ENCODE results near the gene CPE.

CPE gene

DNA sequence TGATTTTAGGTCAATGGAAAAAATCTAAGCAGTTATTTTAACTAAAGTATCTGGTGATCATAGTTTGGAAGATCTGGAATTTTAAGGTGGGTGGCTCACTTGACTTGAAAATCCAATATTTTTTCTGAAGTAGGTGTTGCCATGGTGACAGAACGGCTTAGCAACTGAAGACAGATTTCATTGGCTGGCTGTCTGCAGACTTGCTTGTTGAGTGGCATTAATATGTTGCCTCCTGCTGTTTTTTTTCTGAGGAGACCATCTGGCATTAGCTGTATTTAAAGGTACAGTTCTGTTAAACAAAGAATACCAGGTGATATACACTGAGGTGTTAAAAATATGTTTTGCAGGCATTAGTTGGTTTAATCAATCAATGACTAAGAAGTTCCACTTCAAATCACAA, 19.8 kb downstream of the CPE start:
- H3K9me3 ChIP-seq (ENCODE audit: low read length), result no peaks in the 10 kb centered on the region
- no peak overlapping the region for H3K4me3 ChIP-seq (ENCODE audit: low read length)
- H3K36me3 ChIP-seq (ENCODE audit: insufficient read depth, low read length), result no peaks in the 10 kb centered on the region
- peaks cover 12% of the 10 kb centered on the region for H3K4me1 ChIP-seq (ENCODE audit: insufficient read depth, low read length)
- no peaks in the 10 kb centered on the region for H3K27me3 ChIP-seq (ENCODE audit: insufficient read depth, low read length)
- peak overlapping the region; percentile 26 for H2AFZ ChIP-seq (ENCODE audit: low read depth, low read length)

- Histone ChIP-seq H3K27me3 (ENCODE audit: insufficient read depth, low read length) (no peaks in the 10 kb centered on the region), H3K36me3 (ENCODE audit: insufficient read depth, low read length) (no peaks in the 10 kb centered on the region), H3K4me1 (ENCODE audit: insufficient read depth, low read length) (peaks cover 12% of the 10 kb centered on the region), H3K4me3 (ENCODE audit: low read length) (no peak overlapping the region), H2AFZ (ENCODE audit: low read depth, low read length) (no peak overlapping the region), H3K9me3 (ENCODE audit: low read length) (no peaks in the 10 kb centered on the region)
Measured at GRCh38 chr4:165402375-165402774, 23.6 kb downstream of the CPE start.

DNA sequence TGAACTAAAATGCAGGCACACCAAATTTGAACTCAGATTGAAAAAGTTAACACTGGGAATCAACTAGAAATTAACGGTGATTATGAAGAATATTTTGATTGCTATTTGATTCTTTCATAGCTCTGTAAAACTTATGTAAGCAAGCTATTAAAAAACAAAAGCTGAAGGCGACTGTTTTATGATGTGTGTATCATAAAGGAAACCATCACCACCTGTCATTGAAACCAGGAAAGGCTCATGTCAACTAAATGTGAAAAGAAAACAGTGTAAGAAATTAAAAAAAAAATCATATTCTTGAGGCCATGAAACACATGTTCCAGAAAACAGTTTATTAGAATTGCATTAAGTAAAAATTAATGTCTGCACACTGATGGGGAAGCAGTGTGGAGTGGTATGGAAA, 24.2 kb downstream of the CPE start:
- H3K9me3 ChIP-seq (ENCODE audit: low read length), result no peaks in the 10 kb centered on the region
- H3K4me3 ChIP-seq (ENCODE audit: low read length), result no peak overlapping the region
- no peak overlapping the region for H2AFZ ChIP-seq (ENCODE audit: low read depth, low read length)
- H3K27me3 ChIP-seq (ENCODE audit: insufficient read depth, low read length), result no peaks in the 10 kb centered on the region
- H3K36me3 ChIP-seq (ENCODE audit: insufficient read depth, low read length), result no peaks in the 10 kb centered on the region
- peaks cover 12% of the 10 kb centered on the region for H3K4me1 ChIP-seq (ENCODE audit: insufficient read depth, low read length)

DNA sequence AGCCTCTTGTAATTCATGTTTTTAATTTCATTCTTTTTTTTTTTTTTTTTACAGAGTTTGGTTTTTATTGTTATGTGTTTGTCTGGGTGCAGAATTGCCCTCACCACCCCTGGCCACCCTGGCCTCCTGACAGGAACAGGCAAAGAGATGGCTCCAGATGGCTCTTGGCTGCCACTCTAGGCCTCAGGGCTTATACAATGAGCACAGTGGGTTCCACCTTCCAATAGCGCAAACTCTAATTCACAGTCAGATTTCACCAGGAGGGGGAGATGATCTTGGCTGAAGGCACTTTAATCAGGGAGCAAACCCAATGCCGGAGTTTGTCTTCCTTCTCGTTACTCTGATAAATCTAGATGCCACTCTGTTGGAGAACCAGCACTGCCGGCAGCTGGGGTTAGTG, 24.8 kb downstream of the CPE start:
- Histone ChIP-seq H2AFZ (ENCODE audit: low read depth, low read length) (no peak overlapping the region), H3K36me3 (ENCODE audit: insufficient read depth, low read length) (no peaks in the 10 kb centered on the region), H3K4me3 (ENCODE audit: low read length) (no peak overlapping the region), H3K4me1 (ENCODE audit: insufficient read depth, low read length) (peaks cover 7% of the 10 kb centered on the region), H3K9me3 (ENCODE audit: low read length) (no peaks in the 10 kb centered on the region), H3K27me3 (ENCODE audit: insufficient read depth, low read length) (no peaks in the 10 kb centered on the region)

- no peaks in the 10 kb centered on the region for H3K27me3 ChIP-seq (ENCODE audit: insufficient read depth, low read length)
- H3K4me1 ChIP-seq (ENCODE audit: insufficient read depth, low read length), result peaks cover 2% of the 10 kb centered on the region
- no peaks in the 10 kb centered on the region for H3K9me3 ChIP-seq (ENCODE audit: low read length)
- no peaks in the 10 kb centered on the region for H3K36me3 ChIP-seq (ENCODE audit: insufficient read depth, low read length)
- no peak overlapping the region for H2AFZ ChIP-seq (ENCODE audit: low read depth, low read length)
- H3K4me3 ChIP-seq (ENCODE audit: low read length), result no peak overlapping the region
Measured at GRCh38 chr4:165404080-165404479, 25.3 kb downstream of the CPE start.

- Histone ChIP-seq H3K4me1 (ENCODE audit: insufficient read depth, low read length) (no peaks in the 10 kb centered on the region), H3K4me3 (ENCODE audit: low read length) (no peak overlapping the region)
Measured at GRCh38 chr4:165404696-165405095, 25.9 kb downstream of the CPE start.

GRCh38 chr4:165410214-165410613, 31.4 kb downstream of the CPE start:
- Histone ChIP-seq H2AFZ (ENCODE audit: low read depth, low read length) (no peak overlapping the region), H3K9me3 (ENCODE audit: low read length) (no peaks in the 10 kb centered on the region), H3K4me1 (ENCODE audit: insufficient read depth, low read length) (no peaks in the 10 kb centered on the region), H3K36me3 (ENCODE audit: insufficient read depth, low read length) (no peaks in the 10 kb centered on the region), H3K27me3 (ENCODE audit: insufficient read depth, low read length) (no peaks in the 10 kb centered on the region), H3K4me3 (ENCODE audit: low read length) (no peak overlapping the region)

More at GRCh38 chr4:165404696-165405095, 25.9 kb downstream of the CPE start:
- H3K27me3 ChIP-seq (ENCODE audit: insufficient read depth, low read length), result no peaks in the 10 kb centered on the region
- no peaks in the 10 kb centered on the region for H3K36me3 ChIP-seq (ENCODE audit: insufficient read depth, low read length)
- no peak overlapping the region for H2AFZ ChIP-seq (ENCODE audit: low read depth, low read length)
- no peaks in the 10 kb centered on the region for H3K9me3 ChIP-seq (ENCODE audit: low read length)

GRCh38 chr4:165415910-165416309, 37.1 kb downstream of the CPE start:
- Histone ChIP-seq H3K27me3 (ENCODE audit: insufficient read depth, low read length) (no peaks in the 10 kb centered on the region), H3K36me3 (ENCODE audit: insufficient read depth, low read length) (no peaks in the 10 kb centered on the region), H3K4me3 (ENCODE audit: low read length) (no peak overlapping the region), H2AFZ (ENCODE audit: low read depth, low read length) (no peak overlapping the region), H3K9me3 (ENCODE audit: low read length) (no peaks in the 10 kb centered on the region), H3K4me1 (ENCODE audit: insufficient read depth, low read length) (peaks cover 20% of the 10 kb centered on the region)

DNA sequence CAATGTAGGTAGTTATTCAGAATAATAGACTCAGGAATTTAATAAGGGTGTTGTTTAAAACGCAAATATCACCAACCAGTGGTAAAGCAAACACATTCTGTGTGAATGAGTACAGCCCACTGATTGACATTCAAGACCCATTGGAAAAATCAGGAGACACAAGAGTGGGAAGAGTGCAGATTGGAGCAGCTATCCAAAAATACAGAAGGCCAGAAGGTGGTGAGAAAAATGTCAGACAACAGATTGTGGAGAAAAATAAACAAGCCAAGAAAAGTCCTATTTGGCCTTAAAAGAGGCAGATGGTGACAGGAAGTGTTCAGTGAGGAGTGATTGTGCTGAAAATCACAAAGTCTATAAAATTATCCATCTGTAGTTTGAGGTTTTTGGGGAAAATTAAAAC, 39.3 kb downstream of the CPE start:
- Histone ChIP-seq H3K27me3 (ENCODE audit: insufficient read depth, low read length) (no peaks in the 10 kb centered on the region), H3K4me3 (ENCODE audit: low read length) (no peak overlapping the region)

DNA sequence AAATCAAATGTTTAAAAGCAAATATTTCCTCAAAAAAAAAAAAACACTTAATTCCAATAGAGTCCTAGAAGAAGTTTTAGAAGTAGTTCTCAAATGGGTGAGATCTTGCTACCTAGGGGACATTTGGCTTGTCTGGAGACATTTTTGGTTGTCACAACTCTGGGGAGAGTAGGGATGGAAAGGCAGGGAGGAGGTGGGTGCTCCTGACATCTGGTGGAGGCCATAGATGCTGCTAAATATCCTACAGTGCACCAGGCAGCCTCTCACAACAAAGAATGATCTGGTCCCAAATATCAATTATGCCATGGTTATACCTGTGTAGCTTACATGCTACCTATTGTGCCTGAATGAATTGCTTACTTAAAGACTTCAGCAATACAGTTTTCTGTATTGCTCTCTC, 46.8 kb downstream of the CPE start:
- H3K36me3 ChIP-seq (ENCODE audit: insufficient read depth, low read length), result no peaks in the 10 kb centered on the region
- no peaks in the 10 kb centered on the region for H3K4me1 ChIP-seq (ENCODE audit: insufficient read depth, low read length)

More for the DNA sequence above, 39.3 kb downstream of the CPE start:
- H3K9me3 ChIP-seq (ENCODE audit: low read length), result no peaks in the 10 kb centered on the region
- H3K36me3 ChIP-seq (ENCODE audit: insufficient read depth, low read length), result no peaks in the 10 kb centered on the region
- peaks cover 20% of the 10 kb centered on the region for H3K4me1 ChIP-seq (ENCODE audit: insufficient read depth, low read length)
- no peak overlapping the region for H2AFZ ChIP-seq (ENCODE audit: low read depth, low read length)

GRCh38 chr4:165426331-165426730, 47.5 kb downstream of the CPE start:
- H3K4me1 ChIP-seq (ENCODE audit: insufficient read depth, low read length), result no peaks in the 10 kb centered on the region
- no peaks in the 10 kb centered on the region for H3K36me3 ChIP-seq (ENCODE audit: insufficient read depth, low read length)
- H3K27me3 ChIP-seq (ENCODE audit: insufficient read depth, low read length), result no peaks in the 10 kb centered on the region
- no peaks in the 10 kb centered on the region for H3K9me3 ChIP-seq (ENCODE audit: low read length)
- H2AFZ ChIP-seq (ENCODE audit: low read depth, low read length), result no peak overlapping the region
- no peak overlapping the region for H3K4me3 ChIP-seq (ENCODE audit: low read length)

More for the DNA sequence above, 46.8 kb downstream of the CPE start:
- Histone ChIP-seq H3K9me3 (ENCODE audit: low read length) (no peaks in the 10 kb centered on the region), H3K27me3 (ENCODE audit: insufficient read depth, low read length) (no peaks in the 10 kb centered on the region), H2AFZ (ENCODE audit: low read depth, low read length) (no peak overlapping the region), H3K4me3 (ENCODE audit: low read length) (no peak overlapping the region)

- Histone ChIP-seq H3K9me3 (ENCODE audit: low read length) (no peaks in the 10 kb centered on the region), H2AFZ (ENCODE audit: low read depth, low read length) (no peak overlapping the region), H3K27me3 (ENCODE audit: insufficient read depth, low read length) (no peaks in the 10 kb centered on the region), H3K4me3 (ENCODE audit: low read length) (no peak overlapping the region), H3K4me1 (ENCODE audit: insufficient read depth, low read length) (no peaks in the 10 kb centered on the region), H3K36me3 (ENCODE audit: insufficient read depth, low read length) (no peaks in the 10 kb centered on the region)
Measured at GRCh38 chr4:165426823-165427222, 48.0 kb downstream of the CPE start.

DNA sequence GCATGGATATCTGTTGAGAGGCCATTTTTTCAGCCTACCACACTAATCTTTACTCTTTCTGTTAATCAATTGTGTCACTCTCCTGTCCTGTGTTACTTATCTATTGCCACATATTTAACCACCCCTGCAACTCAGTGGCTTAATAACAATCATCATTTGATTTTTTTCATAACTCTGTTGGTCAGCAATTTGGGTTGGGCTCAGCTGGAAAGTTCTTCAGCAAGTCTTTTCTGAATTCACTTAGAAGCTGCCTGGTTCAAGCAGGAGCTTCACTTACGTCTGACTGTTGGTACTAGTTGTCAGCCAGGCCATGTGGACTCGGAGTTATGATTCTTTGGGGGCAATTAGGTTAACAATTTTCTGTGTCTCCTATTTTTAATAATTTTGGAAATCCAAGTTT, 50.1 kb downstream of the CPE start:
- no peaks in the 10 kb centered on the region for H3K36me3 ChIP-seq (ENCODE audit: insufficient read depth, low read length)
- no peaks in the 10 kb centered on the region for H3K27me3 ChIP-seq (ENCODE audit: insufficient read depth, low read length)
- no peaks in the 10 kb centered on the region for H3K4me1 ChIP-seq (ENCODE audit: insufficient read depth, low read length)
- no peak overlapping the region for H2AFZ ChIP-seq (ENCODE audit: low read depth, low read length)
- no peak overlapping the region for H3K4me3 ChIP-seq (ENCODE audit: low read length)
- no peaks in the 10 kb centered on the region for H3K9me3 ChIP-seq (ENCODE audit: low read length)

- Histone ChIP-seq H2AFZ (ENCODE audit: low read depth, low read length) (no peak overlapping the region), H3K4me1 (ENCODE audit: insufficient read depth, low read length) (no peaks in the 10 kb centered on the region), H3K36me3 (ENCODE audit: insufficient read depth, low read length) (no peaks in the 10 kb centered on the region), H3K9me3 (ENCODE audit: low read length) (no peaks in the 10 kb centered on the region), H3K4me3 (ENCODE audit: low read length) (no peak overlapping the region), H3K27me3 (ENCODE audit: insufficient read depth, low read length) (no peaks in the 10 kb centered on the region)
Measured at GRCh38 chr4:165433529-165433928, 54.7 kb downstream of the CPE start.

Measured in neuron (in vitro differentiated cells).